ENCODE results near the gene SOX1.

Gene SOX1

GRCh38 chr13:112067116-112067741, at the start of gene SOX1:
Gene SOX1, plus strand, starts transcription at chr13:112067149. Its CDS starts 510 bp downstream, at chr13:112067659.
- no peak for DNase-seq

GRCh38 chr13:112024577-112024976, 42.4 kb upstream of the SOX1 start:
- DNase-seq, result no peak

GRCh38 chr13:112027250-112027649, 39.7 kb upstream of the SOX1 start:
- no peak for DNase-seq

GRCh38 chr13:112028481-112028880, 38.5 kb upstream of the SOX1 start:
- DNase-seq, result no peak

GRCh38 chr13:112029143-112029542, 37.8 kb upstream of the SOX1 start:
- DNase-seq, result no peak

GRCh38 chr13:112032186-112032993, 34.6 kb upstream of the SOX1 start:
- DNase-seq, result no peak

GRCh38 chr13:112034231-112034630, 32.7 kb upstream of the SOX1 start:
- no peak for DNase-seq

GRCh38 chr13:112034846-112035245, 32.1 kb upstream of the SOX1 start:
- DNase-seq, result no peak

- no peak for DNase-seq
Observed at GRCh38 chr13:112042496-112042895, 24.5 kb upstream of the SOX1 start.

GRCh38 chr13:112052213-112052612, 14.7 kb upstream of the SOX1 start:
- DNase-seq, result no peak

GRCh38 chr13:112053167-112053743, 13.7 kb upstream of the SOX1 start:
- no peak for DNase-seq

- DNase-seq, result no peak
Observed at GRCh38 chr13:112053744-112054615, 13.0 kb upstream of the SOX1 start.

GRCh38 chr13:112054616-112055015, 12.3 kb upstream of the SOX1 start:
- DNase-seq, result no peak

- no peak for DNase-seq
Observed at GRCh38 chr13:112055036-112055914, 11.7 kb upstream of the SOX1 start.

- no peak for DNase-seq
Observed at GRCh38 chr13:112055915-112056269, 11.1 kb upstream of the SOX1 start.

- DNase-seq, result no peak
Observed at GRCh38 chr13:112056284-112056727, 10.6 kb upstream of the SOX1 start.

GRCh38 chr13:112056739-112057438, 10.1 kb upstream of the SOX1 start:
- DNase-seq, result no peak

GRCh38 chr13:112057439-112057735, 9.6 kb upstream of the SOX1 start:
- no peak for DNase-seq

- no peak for DNase-seq
Observed at GRCh38 chr13:112057736-112058518, 9.0 kb upstream of the SOX1 start.

GRCh38 chr13:112058519-112058873, 8.5 kb upstream of the SOX1 start:
- no peak for DNase-seq

- no peak for DNase-seq
Observed at GRCh38 chr13:112058941-112059340, 8.0 kb upstream of the SOX1 start.

All from NCI-H82 (cell line).